ENCODE measurements around the gene NDUFAF4.
A peak's percentile ranks its signal among the peaks of the same experiment; 100 is the strongest.
"Not testable (repeated sequence)": the region's sequence is repeated elsewhere in the genome, so short reads cannot be mapped to it uniquely, and the experiment has no call there.

Gene NDUFAF4

GRCh38 chr6:96900873-96901272, 3.2 kb upstream of the NDUFAF4 start:
- FAIRE-seq: no peak
- no peak for DNase-seq (ENCODE audit: extremely low spot score, insufficient read length, low read depth)

- no peak for FAIRE-seq
- DNase-seq (ENCODE audit: extremely low spot score, insufficient read length, low read depth): no peak
These were observed 1.8 kb upstream of the NDUFAF4 start for GRCh38 chr6:96899451-96899998.

- no peak for DNase-seq (ENCODE audit: extremely low spot score, insufficient read length, low read depth)
These were observed 1.3 kb upstream of the NDUFAF4 start for GRCh38 chr6:96899019-96899418.

GRCh38 chr6:96898241-96898851, 655 bp upstream of the NDUFAF4 start:
- DNase-seq (ENCODE audit: extremely low spot score, insufficient read length, low read depth) (no peak), FAIRE-seq (no peak)

More at GRCh38 chr6:96899019-96899418, 1.3 kb upstream of the NDUFAF4 start:
- no peak for FAIRE-seq

- DNase-seq (ENCODE audit: extremely low spot score, insufficient read length, low read depth) (no peak), FAIRE-seq (no peak)
These were observed 8.5 kb downstream of the NDUFAF4 start for GRCh38 chr6:96889146-96889545.

- DNase-seq (ENCODE audit: extremely low spot score, insufficient read length, low read depth) (no peak), FAIRE-seq (no peak)
These were observed 8.9 kb downstream of the NDUFAF4 start for GRCh38 chr6:96888745-96889144.

- FAIRE-seq (no peak), DNase-seq (ENCODE audit: extremely low spot score, insufficient read length, low read depth) (no peak)
These were observed 11.2 kb downstream of the NDUFAF4 start for GRCh38 chr6:96886519-96886918.

- peak; percentile 36 for FAIRE-seq
These were observed 12.5 kb downstream of the NDUFAF4 start for GRCh38 chr6:96885187-96885631.

GRCh38 chr6:96878143-96878542, 19.5 kb downstream of the NDUFAF4 start:
- FAIRE-seq (no peak), DNase-seq (ENCODE audit: extremely low spot score, insufficient read length, low read depth) (no peak)

More at GRCh38 chr6:96885187-96885631, 12.5 kb downstream of the NDUFAF4 start:
- not testable (repeated sequence) for DNase-seq (ENCODE audit: extremely low spot score, insufficient read length, low read depth)

- FAIRE-seq (no peak), DNase-seq (ENCODE audit: extremely low spot score, insufficient read length, low read depth) (no peak)
These were observed 20.7 kb downstream of the NDUFAF4 start for GRCh38 chr6:96876886-96877545.

- FAIRE-seq (no peak), DNase-seq (ENCODE audit: extremely low spot score, insufficient read length, low read depth) (no peak)
These were observed 24.7 kb downstream of the NDUFAF4 start for GRCh38 chr6:96872976-96873375.

GRCh38 chr6:96865055-96865405, 32.7 kb downstream of the NDUFAF4 start:
- DNase-seq (ENCODE audit: extremely low spot score, insufficient read length, low read depth) (no peak), FAIRE-seq (no peak)

- FAIRE-seq (no peak), DNase-seq (ENCODE audit: extremely low spot score, insufficient read length, low read depth) (no peak)
These were observed 33.3 kb downstream of the NDUFAF4 start for GRCh38 chr6:96864216-96865054.

- no peak for FAIRE-seq
- no peak for DNase-seq (ENCODE audit: extremely low spot score, insufficient read length, low read depth)
These were observed 35.1 kb downstream of the NDUFAF4 start for GRCh38 chr6:96862560-96862959.

- FAIRE-seq (no peak), DNase-seq (ENCODE audit: extremely low spot score, insufficient read length, low read depth) (no peak)
These were observed 36.1 kb downstream of the NDUFAF4 start for GRCh38 chr6:96861588-96861987.

GRCh38 chr6:96856856-96857255, 40.8 kb downstream of the NDUFAF4 start:
- DNase-seq (ENCODE audit: extremely low spot score, insufficient read length, low read depth) (no peak), FAIRE-seq (no peak)

GRCh38 chr6:96853083-96853482, 44.6 kb downstream of the NDUFAF4 start:
- no peak for FAIRE-seq
- DNase-seq (ENCODE audit: extremely low spot score, insufficient read length, low read depth): no peak

GRCh38 chr6:96852605-96853004, 45.1 kb downstream of the NDUFAF4 start:
- FAIRE-seq (no peak), DNase-seq (ENCODE audit: extremely low spot score, insufficient read length, low read depth) (no peak)

GRCh38 chr6:96851858-96852257, 45.8 kb downstream of the NDUFAF4 start:
- DNase-seq (ENCODE audit: extremely low spot score, insufficient read length, low read depth): no peak
- no peak for FAIRE-seq

GRCh38 chr6:96849615-96850014, 48.1 kb downstream of the NDUFAF4 start:
- FAIRE-seq: no peak
- no peak for DNase-seq (ENCODE audit: extremely low spot score, insufficient read length, low read depth)

- FAIRE-seq (peak; percentile 36), DNase-seq (ENCODE audit: extremely low spot score, insufficient read length, low read depth) (no peak)
These were observed 53.2 kb downstream of the NDUFAF4 start for GRCh38 chr6:96844530-96844929.

Data from GM18507 (cell line).